ENCODE data around the gene C19orf73. TPM values are rescaled to one million over a fixed set of nuclear protein-coding genes. Genes with fewer than 3 reads are reported as not detected.
A peak's percentile ranks its signal among the peaks of the same experiment; 100 is the strongest.

The C19orf73 gene
- total RNA-seq, 1 experiment from 2014 or later = 2.2 TPM

DNA sequence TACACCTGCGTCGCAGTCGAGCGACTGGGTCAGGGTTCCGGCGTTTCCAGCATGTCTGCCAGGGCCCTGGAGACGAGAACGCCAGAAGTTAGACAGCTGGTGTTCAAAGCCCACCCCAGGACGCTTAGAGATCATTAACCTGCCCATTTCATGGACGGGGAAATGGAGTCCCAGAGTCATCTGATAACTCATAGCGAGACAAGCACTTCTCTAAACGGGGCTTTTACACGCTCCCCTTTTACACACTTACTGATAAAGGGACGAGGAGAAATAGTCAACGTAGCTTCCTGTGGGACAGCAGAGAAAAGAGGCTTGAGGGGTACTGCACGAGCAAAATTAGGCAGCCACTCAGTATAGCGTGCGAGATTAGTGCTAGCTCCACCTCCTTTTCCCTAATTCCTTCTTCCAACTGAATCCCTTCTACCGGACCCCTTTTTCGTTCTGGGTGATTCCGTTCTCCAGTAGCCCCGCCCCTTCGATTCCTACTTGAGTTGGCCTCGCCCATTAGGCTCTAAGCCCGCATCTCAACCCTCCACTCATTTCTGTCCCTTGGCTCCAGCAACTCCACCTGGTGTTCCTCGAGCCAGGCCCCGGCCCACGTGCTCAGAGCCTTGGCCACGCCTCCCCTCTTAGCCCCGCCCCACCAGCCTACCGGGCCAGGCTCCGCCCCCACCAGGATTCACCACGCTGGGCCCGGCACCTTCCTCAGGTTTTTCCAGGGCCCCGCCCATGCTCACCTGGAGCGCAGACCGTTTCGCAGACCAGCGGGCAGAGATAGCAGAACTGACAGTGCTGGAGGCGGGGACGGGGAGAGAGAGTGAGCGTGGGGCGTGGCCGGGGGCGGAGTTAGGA lies 32.5 kb upstream of the C19orf73 start:
- Histone ChIP-seq H3K4me2 (ENCODE audit: low read length) (peak overlapping the region; percentile 99), H3K36me3 (ENCODE audit: control insufficient read depth in 1 of 2, insufficient read depth in 2 of 2, low read length in 2 of 2) (no peaks in the 10 kb centered on the region), H3K9ac (ENCODE audit: low read length) (peak overlapping the region; percentile 98), H2AFZ (ENCODE audit: low read depth, low read length, poor library complexity, severe bottlenecking) (no peak overlapping the region), H3K27me3 (ENCODE audit: insufficient read depth, low read length) (no peaks in the 10 kb centered on the region), H3K4me3 (replicated peaks in 1 of 2; ENCODE audit: low read depth in 1 of 2, low read length in 2 of 2) (peak overlapping the region; percentile 90 to 95), H3K9me2 (ENCODE audit: insufficient read depth) (no peaks in the 10 kb centered on the region), H4K20me1 (ENCODE audit: insufficient read depth) (no peaks in the 10 kb centered on the region), H3K4me1 (ENCODE audit: control insufficient read depth in 1 of 2, insufficient read depth in 2 of 2, low read length in 2 of 2) (peaks cover 18 to 49% of the 10 kb centered on the region in 2 experiments), H3K9me3 (ENCODE audit: control insufficient read depth in 1 of 2, insufficient read depth in 1 of 2, low read depth in 1 of 2, low read length in 2 of 2) (no peaks in the 10 kb centered on the region), H3K27ac (ENCODE audit: low read depth, low read length) (peak overlapping the region; percentile 94), H3K79me2 (ENCODE audit: insufficient read depth, low read length) (no peaks in the 10 kb centered on the region)
- no TSS peak for BruUV-seq (replicated peaks)
- intact Hi-C loops (cut with micrococcal nuclease) = loop anchor here (1.0 kb wide), 1 partner anchor 32 kb away; the partner anchor contains the start of genes C19orf73 and PPFIA3
- ChIA-PET CTCF (interaction anchor here (0.5 to 3.0 kb wide), 3 partner anchors 47 to 211 kb away, joined by 5 to 17 read pairs (median 13); partner anchors contain the start of gene TEAD2), POLR2A (interaction anchor here (1.1 to 1.6 kb wide), 3 partner anchors 16 to 35 kb away, joined by 3 to 9 read pairs (median 4); no protein-coding TSS in a partner anchor), RAD21 (ENCODE audit: low non-redundant PET in 1 of 2, low total read pairs in 2 of 2, uncharacterized antibody in 2 of 2, unreplicated experiment in 2 of 2) (interaction anchor here in 1 of 2 experiments (0.7 kb wide), 1 partner anchor 90 kb away, joined by 3 read pairs; no protein-coding TSS in a partner anchor)
- DNase-seq (ENCODE audit: low read depth, low spot score) = peak; percentile 98
- peak; percentile 69 for ATAC-seq
- no peak; the same call in none of the 2 replicates for TF ChIP-seq SIN3A (IDR thresholded peaks at IDR 0.05; ENCODE audit: low read depth)
- TF ChIP-seq ZFX (IDR thresholded peaks at IDR 0.05) = no peak
- TF ChIP-seq EZH2 (IDR thresholded peaks at IDR 0.05) = no peak
- TF ChIP-seq POLR2AphosphoS5 (IDR thresholded peaks at IDR 0.05; ENCODE audit: low read depth, low read length) = peak; percentile 57
- TF ChIP-seq ELF1 (IDR thresholded peaks at IDR 0.05; ENCODE audit: borderline replicate concordance, low read depth) = no peak
- TF ChIP-seq JUND (IDR thresholded peaks at IDR 0.05) = no peak
- TF ChIP-seq, protein P1, sequence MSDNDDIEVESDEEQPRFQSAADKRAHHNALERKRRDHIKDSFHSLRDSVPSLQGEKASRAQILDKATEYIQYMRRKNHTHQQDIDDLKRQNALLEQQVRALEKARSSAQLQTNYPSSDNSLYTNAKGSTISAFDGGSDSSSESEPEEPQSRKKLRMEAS (IDR thresholded peaks at IDR 0.05) = peak; percentile 99
- TF ChIP-seq YY1 (IDR thresholded peaks at IDR 0.05; ENCODE audit: extremely low read depth, insufficient replicate concordance, low read depth, low read length) = peak; percentile 12
- TF ChIP-seq RAD21 (IDR thresholded peaks at IDR 0.05; ENCODE audit: low read depth) = no peak
- TF ChIP-seq, protein P2, sequence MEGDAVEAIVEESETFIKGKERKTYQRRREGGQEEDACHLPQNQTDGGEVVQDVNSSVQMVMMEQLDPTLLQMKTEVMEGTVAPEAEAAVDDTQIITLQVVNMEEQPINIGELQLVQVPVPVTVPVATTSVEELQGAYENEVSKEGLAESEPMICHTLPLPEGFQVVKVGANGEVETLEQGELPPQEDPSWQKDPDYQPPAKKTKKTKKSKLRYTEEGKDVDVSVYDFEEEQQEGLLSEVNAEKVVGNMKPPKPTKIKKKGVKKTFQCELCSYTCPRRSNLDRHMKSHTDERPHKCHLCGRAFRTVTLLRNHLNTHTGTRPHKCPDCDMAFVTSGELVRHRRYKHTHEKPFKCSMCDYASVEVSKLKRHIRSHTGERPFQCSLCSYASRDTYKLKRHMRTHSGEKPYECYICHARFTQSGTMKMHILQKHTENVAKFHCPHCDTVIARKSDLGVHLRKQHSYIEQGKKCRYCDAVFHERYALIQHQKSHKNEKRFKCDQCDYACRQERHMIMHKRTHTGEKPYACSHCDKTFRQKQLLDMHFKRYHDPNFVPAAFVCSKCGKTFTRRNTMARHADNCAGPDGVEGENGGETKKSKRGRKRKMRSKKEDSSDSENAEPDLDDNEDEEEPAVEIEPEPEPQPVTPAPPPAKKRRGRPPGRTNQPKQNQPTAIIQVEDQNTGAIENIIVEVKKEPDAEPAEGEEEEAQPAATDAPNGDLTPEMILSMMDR (IDR thresholded peaks at IDR 0.05 in 2 of 3, conservative IDR thresholded peaks at IDR 0.05 in 1 of 3; ENCODE audit: borderline replicate concordance in 1 of 3, insufficient read depth in 1 of 3, low read depth in 2 of 3, low read length in 2 of 3) = 0 out of 6 replicates have a peak, but pooled peaks of 1 of the 3 experiments have one; percentile 2
- peak; percentile 82 for TF ChIP-seq SP1 (IDR thresholded peaks at IDR 0.05; ENCODE audit: low read depth)
- no peak for TF ChIP-seq EZH2phosphoT487 (IDR thresholded peaks at IDR 0.05; ENCODE audit: borderline replicate concordance)
- TF ChIP-seq, protein P3, sequence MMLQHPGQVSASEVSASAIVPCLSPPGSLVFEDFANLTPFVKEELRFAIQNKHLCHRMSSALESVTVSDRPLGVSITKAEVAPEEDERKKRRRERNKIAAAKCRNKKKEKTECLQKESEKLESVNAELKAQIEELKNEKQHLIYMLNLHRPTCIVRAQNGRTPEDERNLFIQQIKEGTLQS (IDR thresholded peaks at IDR 0.05) = no peak
- peak; percentile 51; the same call in 1 of the 2 replicates for TF ChIP-seq CBX3 (IDR thresholded peaks at IDR 0.05; ENCODE audit: low read depth)
- no peak for TF ChIP-seq FOSL1 (IDR thresholded peaks at IDR 0.05; ENCODE audit: low read depth)
- no peak for TF ChIP-seq SRF (IDR thresholded peaks at IDR 0.05; ENCODE audit: low read depth)
- peak; percentile 70; the same call in 1 of the 2 replicates for TF ChIP-seq EGR1 (IDR thresholded peaks at IDR 0.05; ENCODE audit: low read depth)
- TF ChIP-seq, protein P4, sequence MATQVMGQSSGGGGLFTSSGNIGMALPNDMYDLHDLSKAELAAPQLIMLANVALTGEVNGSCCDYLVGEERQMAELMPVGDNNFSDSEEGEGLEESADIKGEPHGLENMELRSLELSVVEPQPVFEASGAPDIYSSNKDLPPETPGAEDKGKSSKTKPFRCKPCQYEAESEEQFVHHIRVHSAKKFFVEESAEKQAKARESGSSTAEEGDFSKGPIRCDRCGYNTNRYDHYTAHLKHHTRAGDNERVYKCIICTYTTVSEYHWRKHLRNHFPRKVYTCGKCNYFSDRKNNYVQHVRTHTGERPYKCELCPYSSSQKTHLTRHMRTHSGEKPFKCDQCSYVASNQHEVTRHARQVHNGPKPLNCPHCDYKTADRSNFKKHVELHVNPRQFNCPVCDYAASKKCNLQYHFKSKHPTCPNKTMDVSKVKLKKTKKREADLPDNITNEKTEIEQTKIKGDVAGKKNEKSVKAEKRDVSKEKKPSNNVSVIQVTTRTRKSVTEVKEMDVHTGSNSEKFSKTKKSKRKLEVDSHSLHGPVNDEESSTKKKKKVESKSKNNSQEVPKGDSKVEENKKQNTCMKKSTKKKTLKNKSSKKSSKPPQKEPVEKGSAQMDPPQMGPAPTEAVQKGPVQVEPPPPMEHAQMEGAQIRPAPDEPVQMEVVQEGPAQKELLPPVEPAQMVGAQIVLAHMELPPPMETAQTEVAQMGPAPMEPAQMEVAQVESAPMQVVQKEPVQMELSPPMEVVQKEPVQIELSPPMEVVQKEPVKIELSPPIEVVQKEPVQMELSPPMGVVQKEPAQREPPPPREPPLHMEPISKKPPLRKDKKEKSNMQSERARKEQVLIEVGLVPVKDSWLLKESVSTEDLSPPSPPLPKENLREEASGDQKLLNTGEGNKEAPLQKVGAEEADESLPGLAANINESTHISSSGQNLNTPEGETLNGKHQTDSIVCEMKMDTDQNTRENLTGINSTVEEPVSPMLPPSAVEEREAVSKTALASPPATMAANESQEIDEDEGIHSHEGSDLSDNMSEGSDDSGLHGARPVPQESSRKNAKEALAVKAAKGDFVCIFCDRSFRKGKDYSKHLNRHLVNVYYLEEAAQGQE (IDR thresholded peaks at IDR 0.05; ENCODE audit: low read depth) = no peak
